ENCODE data around the gene C20orf96. TPM values are rescaled to one million over a fixed set of nuclear protein-coding genes. Genes with fewer than 3 reads are reported as not detected.
"Not testable (repeated sequence)": the region's sequence is repeated elsewhere in the genome, so short reads cannot be mapped to it uniquely, and the experiment has no call there.

C20orf96 gene
- total RNA-seq, 2 experiments from 2014 or later = 7.0 to 8.1 TPM

GRCh38 chr20:226958-227357, 63.6 kb downstream of the C20orf96 start, which contains the start of gene DEFB129:
Gene DEFB129, plus strand, starts transcription at chr20:227258. Its CDS starts 31 bp downstream, at chr20:227289.
- no peaks in the 10 kb centered on the region for H3K36me3 Mint-ChIP-seq (ENCODE audit: low read depth)
- POLR2A ChIA-PET = no interaction called here
- H3K9me3 Mint-ChIP-seq (ENCODE audit: low read depth) = peaks cover 2% of the 10 kb centered on the region
- H3K4me1 Mint-ChIP-seq = peaks cover 19% of the 10 kb centered on the region
- H3K27me3 Mint-ChIP-seq = no peaks in the 10 kb centered on the region
- H3K4me3 Mint-ChIP-seq = no peak within 1 kb of the TSS
- DNase-seq (no peak), ATAC-seq (no peak)
- CTCF ChIA-PET = interaction anchor here (1.2 kb wide), 2 partner anchors 10 to 40 kb away, joined by 3 to 4 read pairs; no protein-coding TSS in a partner anchor
- intact Hi-C loops (cut with DNase I, micrococcal nuclease) = no loop called here
- no peak within 1 kb of the TSS for H3K27ac Mint-ChIP-seq

- H3K27me3 Mint-ChIP-seq; H3K27ac Mint-ChIP-seq; H3K9me3 Mint-ChIP-seq (ENCODE audit: low read depth); H3K4me3 Mint-ChIP-seq; H3K36me3 Mint-ChIP-seq (ENCODE audit: low read depth); ATAC-seq; DNase-seq; intact Hi-C loops (cut with DNase I, micrococcal nuclease); POLR2A ChIA-PET: not testable (repeated sequence)
- peaks cover 19% of the 10 kb centered on the region for H3K4me1 Mint-ChIP-seq
- CTCF ChIA-PET = interaction anchor here (1.2 to 2.0 kb wide), 4 partner anchors 9 to 41 kb away, joined by 3 to 9 read pairs (median 4); no protein-coding TSS in a partner anchor
Measured at GRCh38 chr20:225879-226278, 64.7 kb downstream of the C20orf96 start.

GRCh38 chr20:221258-221830, 69.2 kb downstream of the C20orf96 start:
- peaks cover 4% of the 10 kb centered on the region for H3K4me1 Mint-ChIP-seq
- intact Hi-C loops (cut with DNase I, micrococcal nuclease) = no loop called here
- ATAC-seq (no peak), DNase-seq (no peak)
- no peaks in the 10 kb centered on the region for H3K36me3 Mint-ChIP-seq (ENCODE audit: low read depth)
- no peak overlapping the region for H3K27ac Mint-ChIP-seq
- ChIA-PET POLR2A (no interaction called here), CTCF (no interaction called here)
- no peak overlapping the region for H3K4me3 Mint-ChIP-seq
- peaks cover 2% of the 10 kb centered on the region for H3K9me3 Mint-ChIP-seq (ENCODE audit: low read depth)
- peaks cover 10% of the 10 kb centered on the region for H3K27me3 Mint-ChIP-seq

Other genes with a start within 250 kb of the C20orf96 start
- gene DEFB125, start 203.1 kb downstream of the C20orf96 start, total RNA-seq = not detected
- gene DEFB126, start 148.2 kb downstream of the C20orf96 start, total RNA-seq = not detected
- gene DEFB127, start 133.3 kb downstream of the C20orf96 start, total RNA-seq = not detected
- gene DEFB128, start 101.0 kb downstream of the C20orf96 start, total RNA-seq = not detected
- not detected for gene DEFB129, start 63.5 kb downstream of the C20orf96 start, total RNA-seq
- not detected for gene DEFB132, start 33.0 kb downstream of the C20orf96 start, total RNA-seq
- gene ZCCHC3, start 6.8 kb upstream of the C20orf96 start, total RNA-seq = 10 to 100 TPM; 15.6 to 16.4 TPM
- gene SOX12, start 34.8 kb upstream of the C20orf96 start, total RNA-seq = 1 to 10 TPM; 8.1 to 8.5 TPM
- gene NRSN2, start 56.4 kb upstream of the C20orf96 start, total RNA-seq = 1 to 10 TPM; 5.2 to 7.5 TPM
- 10 to 100 TPM; 60.9 to 63.0 TPM for gene TRIB3, start 90.0 kb upstream of the C20orf96 start, total RNA-seq
- 100 to 1,000 TPM; 130 to 149 TPM for gene RBCK1, start 117.5 kb upstream of the C20orf96 start, total RNA-seq
- gene TBC1D20, start 171.8 kb upstream of the C20orf96 start, total RNA-seq = 10 to 100 TPM; 20.9 to 25.2 TPM

Data from activated CD4-positive, alpha-beta T cell treated with anti-CD3 and anti-CD28 coated beads for 36 hours (primary cell).